ENCODE results near the gene NAA25.

NAA25 gene

GRCh38 chr12:111991946-111992345, 116.6 kb downstream of the NAA25 start:
- no peak for DNase-seq (ENCODE audit: low spot score)
- in situ Hi-C loops (cut with MboI; ENCODE audit: low pct_unique_long_range_greater_than_20kb, low sequenced_read_pairs, unreplicated experiment), result no loop called here
- TF ChIP-seq, protein P1, sequence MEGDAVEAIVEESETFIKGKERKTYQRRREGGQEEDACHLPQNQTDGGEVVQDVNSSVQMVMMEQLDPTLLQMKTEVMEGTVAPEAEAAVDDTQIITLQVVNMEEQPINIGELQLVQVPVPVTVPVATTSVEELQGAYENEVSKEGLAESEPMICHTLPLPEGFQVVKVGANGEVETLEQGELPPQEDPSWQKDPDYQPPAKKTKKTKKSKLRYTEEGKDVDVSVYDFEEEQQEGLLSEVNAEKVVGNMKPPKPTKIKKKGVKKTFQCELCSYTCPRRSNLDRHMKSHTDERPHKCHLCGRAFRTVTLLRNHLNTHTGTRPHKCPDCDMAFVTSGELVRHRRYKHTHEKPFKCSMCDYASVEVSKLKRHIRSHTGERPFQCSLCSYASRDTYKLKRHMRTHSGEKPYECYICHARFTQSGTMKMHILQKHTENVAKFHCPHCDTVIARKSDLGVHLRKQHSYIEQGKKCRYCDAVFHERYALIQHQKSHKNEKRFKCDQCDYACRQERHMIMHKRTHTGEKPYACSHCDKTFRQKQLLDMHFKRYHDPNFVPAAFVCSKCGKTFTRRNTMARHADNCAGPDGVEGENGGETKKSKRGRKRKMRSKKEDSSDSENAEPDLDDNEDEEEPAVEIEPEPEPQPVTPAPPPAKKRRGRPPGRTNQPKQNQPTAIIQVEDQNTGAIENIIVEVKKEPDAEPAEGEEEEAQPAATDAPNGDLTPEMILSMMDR (IDR thresholded peaks at IDR 0.05; ENCODE audit: extremely low read depth, insufficient read depth, missing control alignments), result no peak

GRCh38 chr12:111991535-111991934, 117.0 kb downstream of the NAA25 start:
- TF ChIP-seq, protein P1 (IDR thresholded peaks at IDR 0.05; ENCODE audit: extremely low read depth, insufficient read depth, missing control alignments), result no peak
- in situ Hi-C loops (cut with MboI; ENCODE audit: low pct_unique_long_range_greater_than_20kb, low sequenced_read_pairs, unreplicated experiment), result no loop called here

DNA sequence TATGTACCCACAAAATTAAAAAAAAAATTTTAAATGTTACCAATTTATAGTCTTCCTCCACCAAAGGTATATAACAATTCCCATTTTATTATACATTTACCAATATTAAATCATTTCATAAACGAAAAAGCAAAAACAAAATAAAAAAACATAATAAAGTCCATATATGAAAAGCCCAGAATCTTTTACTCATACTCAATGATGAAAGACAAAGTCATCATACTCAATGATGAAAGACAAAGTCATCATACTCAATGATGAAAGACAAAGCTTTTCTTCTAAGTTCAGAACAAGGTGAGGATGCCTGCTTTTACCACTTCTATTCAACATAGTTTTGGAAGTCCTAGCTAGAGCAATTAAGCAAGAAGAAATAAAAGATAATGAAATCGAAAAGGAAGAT, 123.8 kb downstream of the NAA25 start:
- in situ Hi-C loops (cut with MboI; ENCODE audit: low pct_unique_long_range_greater_than_20kb, low sequenced_read_pairs, unreplicated experiment), result no loop called here
- no peak for DNase-seq (ENCODE audit: low spot score)
- TF ChIP-seq, protein P1 (IDR thresholded peaks at IDR 0.05; ENCODE audit: extremely low read depth, insufficient read depth, missing control alignments), result no peak

More at GRCh38 chr12:111991535-111991934, 117.0 kb downstream of the NAA25 start:
- DNase-seq (ENCODE audit: low spot score), result no peak

DNA sequence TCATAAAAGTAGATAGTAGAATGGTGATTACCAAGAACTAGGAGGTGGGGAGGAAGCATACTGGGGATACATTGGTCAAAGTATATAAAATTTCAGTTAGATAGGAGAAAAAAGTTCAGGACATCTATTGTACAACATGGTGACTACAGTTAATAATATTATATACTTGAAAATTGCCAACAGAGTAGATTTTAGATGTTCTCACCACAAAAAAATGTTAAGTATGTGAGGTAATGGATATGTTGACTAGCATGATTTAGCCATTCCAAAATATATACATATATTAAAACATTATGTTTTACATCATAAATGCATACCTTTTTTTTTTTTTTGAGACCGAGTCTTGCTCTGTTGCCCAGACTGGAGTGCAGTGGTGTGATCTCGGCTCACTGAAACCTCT, 126.6 kb downstream of the NAA25 start:
- in situ Hi-C loops (cut with MboI; ENCODE audit: low pct_unique_long_range_greater_than_20kb, low sequenced_read_pairs, unreplicated experiment), result no loop called here
- DNase-seq (ENCODE audit: low spot score), result no peak
- TF ChIP-seq, protein P1 (IDR thresholded peaks at IDR 0.05; ENCODE audit: extremely low read depth, insufficient read depth, missing control alignments), result no peak

DNA sequence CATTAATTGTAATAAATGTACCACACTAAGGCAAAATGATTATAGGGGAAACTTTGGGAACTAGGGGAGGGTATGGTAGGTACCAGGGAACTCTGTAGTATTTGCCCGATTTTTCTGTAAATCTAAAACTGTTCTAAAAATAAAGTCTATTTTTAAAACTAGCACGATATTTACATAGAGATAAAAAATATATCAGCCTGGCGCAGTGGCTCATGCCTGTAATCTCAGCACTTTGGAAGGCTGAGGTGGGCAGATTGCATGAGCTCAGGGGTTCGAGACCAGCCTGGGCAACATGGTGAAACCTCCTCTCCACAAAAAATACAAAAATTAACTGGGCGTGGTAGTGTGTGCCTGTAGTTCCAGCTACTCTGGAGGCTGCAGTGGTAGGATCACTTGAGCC, 128.0 kb downstream of the NAA25 start:
- TF ChIP-seq, protein P1 (IDR thresholded peaks at IDR 0.05; ENCODE audit: extremely low read depth, insufficient read depth, missing control alignments), result no peak
- DNase-seq (ENCODE audit: low spot score), result no peak
- in situ Hi-C loops (cut with MboI; ENCODE audit: low pct_unique_long_range_greater_than_20kb, low sequenced_read_pairs, unreplicated experiment), result no loop called here

DNA sequence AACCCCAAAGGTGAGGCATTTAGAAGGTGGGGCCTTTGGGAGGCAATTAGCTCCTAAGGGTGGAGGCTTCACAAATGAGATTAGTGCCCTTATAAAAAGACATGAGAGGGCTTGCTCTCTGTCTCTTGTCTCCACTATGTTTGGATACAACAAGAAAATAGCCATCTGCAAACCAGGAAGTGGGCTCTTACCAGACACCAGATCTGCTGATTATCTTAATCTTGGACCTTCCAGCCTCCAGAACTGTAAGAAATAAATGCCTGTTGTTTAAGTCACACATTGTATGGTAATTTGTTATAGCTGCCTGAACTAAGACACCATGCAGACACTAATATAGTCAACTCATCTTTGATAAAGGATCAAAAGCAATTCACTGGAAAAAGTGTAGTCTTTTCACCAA, 130.0 kb downstream of the NAA25 start:
- no peak for DNase-seq (ENCODE audit: low spot score)
- TF ChIP-seq, protein P1 (IDR thresholded peaks at IDR 0.05; ENCODE audit: extremely low read depth, insufficient read depth, missing control alignments), result no peak
- in situ Hi-C loops (cut with MboI; ENCODE audit: low pct_unique_long_range_greater_than_20kb, low sequenced_read_pairs, unreplicated experiment), result no loop called here

GRCh38 chr12:111976860-111977259, 131.7 kb downstream of the NAA25 start:
- TF ChIP-seq, protein P1 (IDR thresholded peaks at IDR 0.05; ENCODE audit: extremely low read depth, insufficient read depth, missing control alignments), result no peak

More at GRCh38 chr12:111976860-111977259, 131.7 kb downstream of the NAA25 start:
- in situ Hi-C loops (cut with MboI; ENCODE audit: low pct_unique_long_range_greater_than_20kb, low sequenced_read_pairs, unreplicated experiment), result no loop called here
- no peak for DNase-seq (ENCODE audit: low spot score)
